MCF 10A (cell line): ENCODE data around the gene DENND2A. TPM values are rescaled to one million over a fixed set of nuclear protein-coding genes. Genes with fewer than 3 reads are reported as not detected.

Experiments used
- BruUV-seq: library from RNA; stranded (reverse); fragments of 400-500 nt; replicated peaks from 2 replicates; lab custom pipeline; 2021; lab: Mats Ljungman, UMichigan
- CTCF ChIA-PET: fragments of 300-600 bp; sonication (Branson Sonifier 250); formaldehyde crosslinking; extraction: SDS; loops from one replicate; lab custom pipeline; 2021; ENCODE audit warnings: antibody characterized with exemption, inconsistent platforms; lab: Yijun Ruan, JAX
- POLR2A ChIA-PET: fragments of 300-600, 350-650 bp; sonication (Branson Sonifier 250); formaldehyde crosslinking; extraction: SDS; loops from one replicate; lab custom pipeline; 2020; ENCODE audit warnings: antibody characterized with exemption, inconsistent platforms; lab: Yijun Ruan, JAX
- DNase-seq: peaks from one replicate; pipeline ENCODE4 v3.0.0-alpha.2; 2018; ENCODE audit not compliant: unreplicated experiment
- H3K27ac Mint-ChIP-seq: one replicate; pipeline ENCODE4 v1.8.0; 2022; ENCODE audit warnings: mild to moderate bottlenecking, low read depth, mixed read lengths; ENCODE audit not compliant: unreplicated experiment
- H3K27me3 Mint-ChIP-seq: one replicate; pipeline ENCODE4 v1.8.0; 2022; ENCODE audit warnings: mixed read lengths; ENCODE audit not compliant: insufficient read depth, unreplicated experiment
- H3K36me3 Mint-ChIP-seq: one replicate; pipeline ENCODE4 v1.8.0; 2022; ENCODE audit warnings: mild to moderate bottlenecking, moderate library complexity, mixed read lengths; ENCODE audit not compliant: insufficient read depth, unreplicated experiment
- H3K4me1 Mint-ChIP-seq: one replicate; pipeline ENCODE4 v1.8.0; 2022; ENCODE audit warnings: mixed read lengths; ENCODE audit not compliant: insufficient read depth, unreplicated experiment
- H3K4me3 Mint-ChIP-seq: one replicate; pipeline ENCODE4 v1.8.0; 2022; ENCODE audit warnings: mild to moderate bottlenecking, moderate library complexity, mixed read lengths; ENCODE audit not compliant: unreplicated experiment
- H3K9me3 Mint-ChIP-seq: one replicate; pipeline ENCODE4 v1.8.0; 2022; ENCODE audit warnings: mixed read lengths; ENCODE audit not compliant: unreplicated experiment
- intact Hi-C: fragments of 100-400 bp; cut with micrococcal nuclease; formaldehyde crosslinking; loops from 2 replicates; pipeline ENCODE4 v1.14.1; 2022
- total RNA-seq: library from RNA; stranded (reverse); gene quantifications from 2 replicates; pipeline ENCODE4 v1.2.3, GENCODE V29; 2022
- TF ChIP-seq, protein P1 (sequence below): fragments of 200-600 bp; IDR thresholded peaks from one replicate; pipeline ENCODE4 v1.8.0; 2022; ENCODE audit warnings: antibody characterized with exemption, mild to moderate bottlenecking; ENCODE audit not compliant: unreplicated experiment

Gene DENND2A
- total RNA-seq, 1 experiment from 2014 or later, result 0.26 TPM

GRCh38 chr7:140619176-140619575, 21.4 kb downstream of the DENND2A start:
- H3K9me3 Mint-ChIP-seq, result no peaks in the 10 kb centered on the region
- no TSS peak for BruUV-seq
- no peak overlapping the region for H3K4me3 Mint-ChIP-seq
- no peaks in the 10 kb centered on the region for H3K27me3 Mint-ChIP-seq
- intact Hi-C loops, result no loop called here
- DNase-seq, result no peak
- H3K4me1 Mint-ChIP-seq, result peaks cover 13% of the 10 kb centered on the region
- POLR2A ChIA-PET, result interaction anchor here (0.6 to 1.7 kb wide), 2 partner anchors 14 to 17 kb away, joined by 3 to 6 read pairs; no protein-coding TSS in a partner anchor
- TF ChIP-seq, protein P1, sequence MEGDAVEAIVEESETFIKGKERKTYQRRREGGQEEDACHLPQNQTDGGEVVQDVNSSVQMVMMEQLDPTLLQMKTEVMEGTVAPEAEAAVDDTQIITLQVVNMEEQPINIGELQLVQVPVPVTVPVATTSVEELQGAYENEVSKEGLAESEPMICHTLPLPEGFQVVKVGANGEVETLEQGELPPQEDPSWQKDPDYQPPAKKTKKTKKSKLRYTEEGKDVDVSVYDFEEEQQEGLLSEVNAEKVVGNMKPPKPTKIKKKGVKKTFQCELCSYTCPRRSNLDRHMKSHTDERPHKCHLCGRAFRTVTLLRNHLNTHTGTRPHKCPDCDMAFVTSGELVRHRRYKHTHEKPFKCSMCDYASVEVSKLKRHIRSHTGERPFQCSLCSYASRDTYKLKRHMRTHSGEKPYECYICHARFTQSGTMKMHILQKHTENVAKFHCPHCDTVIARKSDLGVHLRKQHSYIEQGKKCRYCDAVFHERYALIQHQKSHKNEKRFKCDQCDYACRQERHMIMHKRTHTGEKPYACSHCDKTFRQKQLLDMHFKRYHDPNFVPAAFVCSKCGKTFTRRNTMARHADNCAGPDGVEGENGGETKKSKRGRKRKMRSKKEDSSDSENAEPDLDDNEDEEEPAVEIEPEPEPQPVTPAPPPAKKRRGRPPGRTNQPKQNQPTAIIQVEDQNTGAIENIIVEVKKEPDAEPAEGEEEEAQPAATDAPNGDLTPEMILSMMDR, result no peak
- CTCF ChIA-PET, result interaction anchor here (0.7 kb wide), 1 partner anchor 100 kb away, joined by 3 read pairs; no protein-coding TSS in a partner anchor
- H3K27ac Mint-ChIP-seq, result no peak overlapping the region
- H3K36me3 Mint-ChIP-seq, result no peaks in the 10 kb centered on the region

DNA sequence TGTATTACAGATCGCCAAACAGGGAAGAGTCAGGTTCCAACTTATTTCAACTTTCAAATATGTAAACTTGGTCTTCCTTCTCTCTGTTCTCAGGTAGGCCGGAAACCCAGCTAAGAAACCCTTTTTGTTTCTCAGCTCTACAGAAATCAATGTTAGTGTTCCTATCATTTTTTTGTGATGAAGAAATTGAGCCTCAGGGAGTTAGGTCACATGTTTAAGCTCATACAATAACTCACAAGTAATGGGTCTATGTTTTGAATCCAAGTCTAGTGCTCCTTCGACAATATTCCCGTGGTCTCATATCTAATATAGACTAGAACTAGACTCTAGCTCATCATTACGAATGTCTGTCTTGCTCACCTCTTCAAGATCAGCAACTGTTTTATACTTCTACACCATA, 22.3 kb downstream of the DENND2A start:
- no TSS peak for BruUV-seq
- H3K36me3 Mint-ChIP-seq, result no peaks in the 10 kb centered on the region
- intact Hi-C loops, result no loop called here
- no peak for DNase-seq
- TF ChIP-seq, protein P1, result no peak
- no peak overlapping the region for H3K27ac Mint-ChIP-seq
- no peaks in the 10 kb centered on the region for H3K27me3 Mint-ChIP-seq
- no peaks in the 10 kb centered on the region for H3K9me3 Mint-ChIP-seq
- CTCF ChIA-PET, result interaction anchor here (0.6 to 1.2 kb wide), 5 partner anchors 8 to 987 kb away, joined by 3 read pairs; no protein-coding TSS in a partner anchor
- no peak overlapping the region for H3K4me3 Mint-ChIP-seq
- POLR2A ChIA-PET, result interaction anchor here (0.6 to 1.3 kb wide), 3 partner anchors 10 to 79 kb away, joined by 3 to 5 read pairs (median 3); no protein-coding TSS in a partner anchor
- H3K4me1 Mint-ChIP-seq, result peaks cover 10% of the 10 kb centered on the region

DNA sequence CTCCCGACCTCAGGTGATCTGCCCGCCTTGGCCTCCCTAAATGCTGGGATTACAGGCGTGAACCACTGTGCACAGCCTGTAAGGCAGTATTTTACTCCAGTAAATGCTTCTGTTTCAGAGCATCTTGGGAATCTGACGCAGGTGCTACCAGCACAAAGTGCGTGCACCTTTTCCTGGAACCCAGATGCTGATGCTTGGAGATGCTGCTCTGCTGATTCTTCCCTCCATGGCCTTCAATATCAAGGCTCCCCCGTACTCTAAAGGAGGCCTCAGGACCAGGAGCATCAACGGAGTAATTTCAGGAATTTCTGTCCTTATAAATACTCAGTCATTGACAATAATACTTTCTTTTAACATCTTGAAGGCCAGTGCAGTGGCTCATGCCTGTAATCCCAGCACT, 23.5 kb downstream of the DENND2A start:
- BruUV-seq, result no TSS peak
- CTCF ChIA-PET, result interaction anchor here (0.6 to 1.2 kb wide), 2 partner anchors 86 to 99 kb away, joined by 3 to 4 read pairs; no protein-coding TSS in a partner anchor
- H3K9me3 Mint-ChIP-seq, result no peaks in the 10 kb centered on the region

DNA sequence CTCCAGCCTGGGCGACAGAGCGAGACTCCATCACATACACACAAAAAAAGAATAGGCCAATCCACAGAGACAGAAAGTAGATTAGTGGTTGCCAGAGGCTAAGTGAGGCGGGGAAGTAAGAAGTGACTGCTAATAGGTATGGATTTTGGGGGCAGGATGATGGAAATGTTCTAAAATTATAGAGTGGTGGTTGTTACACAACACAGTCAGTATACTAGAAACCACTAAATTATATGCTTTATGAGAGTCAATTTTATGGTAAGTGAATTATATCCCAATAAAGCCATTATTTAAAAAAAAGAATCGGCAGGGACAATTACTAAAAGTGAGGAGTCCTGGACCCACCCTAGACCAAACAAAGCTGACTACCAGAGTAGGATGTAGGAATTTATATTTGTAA, 24.3 kb downstream of the DENND2A start:
- CTCF ChIA-PET, result interaction anchor here (0.8 kb wide), 1 partner anchor 56 kb away, joined by 5 read pairs; no protein-coding TSS in a partner anchor
- no peaks in the 10 kb centered on the region for H3K36me3 Mint-ChIP-seq
- H3K27me3 Mint-ChIP-seq, result no peaks in the 10 kb centered on the region
- no peak overlapping the region for H3K4me3 Mint-ChIP-seq
- DNase-seq, result no peak
- intact Hi-C loops, result no loop called here
- BruUV-seq, result no TSS peak
- POLR2A ChIA-PET, result no interaction called here
- H3K9me3 Mint-ChIP-seq, result no peaks in the 10 kb centered on the region
- no peak overlapping the region for H3K27ac Mint-ChIP-seq
- peaks cover 11% of the 10 kb centered on the region for H3K4me1 Mint-ChIP-seq
- TF ChIP-seq, protein P1, result no peak

More for the DNA sequence above, 23.5 kb downstream of the DENND2A start:
- no peaks in the 10 kb centered on the region for H3K27me3 Mint-ChIP-seq
- no peak for DNase-seq
- TF ChIP-seq, protein P1, result no peak
- no peak overlapping the region for H3K27ac Mint-ChIP-seq
- POLR2A ChIA-PET, result interaction anchor here (1.2 to 1.3 kb wide), 2 partner anchors 9 to 43 kb away, joined by 3 read pairs; no protein-coding TSS in a partner anchor
- no peak overlapping the region for H3K4me3 Mint-ChIP-seq
- H3K36me3 Mint-ChIP-seq, result no peaks in the 10 kb centered on the region
- intact Hi-C loops, result no loop called here
- peaks cover 10% of the 10 kb centered on the region for H3K4me1 Mint-ChIP-seq
